HepG2 (cell line): Measurements from ENCODE around the gene PIP5K1A. TPM values are rescaled to one million over a fixed set of nuclear protein-coding genes. Genes with fewer than 3 reads are reported as not detected.
A peak's percentile ranks its signal among the peaks of the same experiment; 100 is the strongest.

ENCODE experiments used
- ARNT2 ChIP-seq: sonication (generic); formaldehyde crosslinking; IDR thresholded peaks from 2 replicates; pipeline ENCODE4 v1.8.0; 2022; ENCODE audit warnings: mild to moderate bottlenecking, low read depth, missing genetic modification reagents, moderate library complexity
- EED ChIP-seq: sonication (generic); formaldehyde crosslinking; IDR thresholded peaks from 2 replicates; pipeline ENCODE4 v1.5.0; 2020; ENCODE audit warnings: mild to moderate bottlenecking, missing genetic modification reagents
- FOSL1 ChIP-seq: sonication (generic); formaldehyde crosslinking; IDR thresholded peaks from 2 replicates; pipeline ENCODE4 v1.9.0; 2021; ENCODE audit warnings: missing genetic modification reagents, borderline replicate concordance
- FOXC1 ChIP-seq: sonication (generic); formaldehyde crosslinking; IDR thresholded peaks from 2 replicates; pipeline ENCODE4 v1.8.0; 2022; ENCODE audit warnings: mild to moderate bottlenecking, missing genetic modification reagents, borderline replicate concordance
- FOXO4 ChIP-seq: sonication (generic); formaldehyde crosslinking; conservative IDR thresholded peaks from 2 replicates; pipeline ENCODE4 v1.8.1; 2023; ENCODE audit warnings: missing genetic modification reagents
- HMG20A ChIP-seq: IDR thresholded peaks from 2 replicates; pipeline ENCODE4 v1.6.1; 2016; ENCODE audit warnings: borderline replicate concordance
- KDM1A ChIP-seq: IDR thresholded peaks from 2 replicates; pipeline ENCODE4 v1.6.1; 2016; ENCODE audit warnings: missing compliant biosample characterization
- MED1 ChIP-seq: sonication (generic); formaldehyde crosslinking; IDR thresholded peaks from 2 replicates; pipeline ENCODE4 v1.4.0; 2020; ENCODE audit warnings: missing genetic modification reagents
- MIER3 ChIP-seq: IDR thresholded peaks from 2 replicates; pipeline ENCODE4 v1.6.1; 2016; ENCODE audit warnings: missing compliant biosample characterization, borderline replicate concordance
- ONECUT2 ChIP-seq: sonication (generic); formaldehyde crosslinking; IDR thresholded peaks from 2 replicates; pipeline ENCODE4 v1.4.0; 2020; ENCODE audit warnings: missing genetic modification reagents
- RBM39 ChIP-seq: fragments of 200-400 bp; formaldehyde crosslinking; IDR thresholded peaks from one replicate; pipeline ENCODE4 v1.6.1; 2018; ENCODE audit warnings: antibody characterized with exemption, mild to moderate bottlenecking, low read depth, low read length; ENCODE audit not compliant: poor library complexity, severe bottlenecking
- ZNF44 ChIP-seq: sonication (generic); formaldehyde crosslinking; IDR thresholded peaks from 2 replicates; pipeline ENCODE4 v1.5.1; 2020; ENCODE audit warnings: mild to moderate bottlenecking, missing genetic modification reagents
- ZNF496 ChIP-seq: sonication (generic); formaldehyde crosslinking; IDR thresholded peaks from 2 replicates; pipeline ENCODE4 v1.8.1; 2023; ENCODE audit warnings: mild to moderate bottlenecking, moderate library complexity, missing genetic modification reagents; ENCODE audit not compliant: insufficient replicate concordance
- polyA plus RNA-seq, 8 experiments: library from polyadenylated mRNA; depleted of rRNA in 3 of 8; stranded (reverse) in 7 of 8; unstranded in 1 of 8; fragments of >200 nt; fragmentation: Illumina TruSeq in 4 of 8; extraction: Trizol in 4 of 8; gene quantifications; 2 replicates each; pipeline versions ENCODE4 v1.2.1 to v1.2.3, GENCODE V29; 2011 to 2016; ENCODE audit warnings: low read depth in 4 of 8, missing spikeins in 1 of 8, mixed read lengths in 1 of 8; ENCODE audit not compliant: insufficient read depth in 1 of 8
- total RNA-seq, 5 experiments: library from RNA; depleted of rRNA; stranded (reverse); fragments of >200 nt; fragmentation: Illumina TruSeq; extraction: Trizol; gene quantifications; 2 replicates each; pipeline ENCODE4 v1.2.3, GENCODE V29; 2016; ENCODE audit warnings: low read depth in 1 of 5
- TF ChIP-seq, protein P1 (sequence below): sonication (generic); formaldehyde crosslinking; conservative IDR thresholded peaks from 2 replicates; pipeline ENCODE4 v1.4.0; 2020; ENCODE audit warnings: missing genetic modification reagents
- TF ChIP-seq, protein P2 (sequence below): sonication (generic); formaldehyde crosslinking; IDR thresholded peaks from 2 replicates; pipeline ENCODE4 v1.8.1; 2023; ENCODE audit warnings: mild to moderate bottlenecking, missing genetic modification reagents

Gene PIP5K1A
- total and polyA plus RNA-seq, 2 of the 13 experiments (the other 11 are each of a cell fraction or from before 2014, with no cell fraction given), result 45.3 to 65.1 TPM

- TF ChIP-seq ARNT2 (CRISPR knock-in tag) (peak; percentile 69; the same call in 1 of the 2 replicates), EED (CRISPR knock-in tag) (no peak; the same call in 1 of the 2 replicates), ONECUT2 (CRISPR knock-in tag) (0 out of 2 replicates have a peak, but pooled peaks have one; percentile 2), FOSL1 (CRISPR knock-in tag) (no peak), RBM39 (no peak), FOXC1 (CRISPR knock-in tag) (peak; percentile 76; the same call in 1 of the 2 replicates), FOXO4 (no peak), HMG20A (CRISPR knock-in tag) (no peak), MED1 (CRISPR knock-in tag) (peak; percentile 54), ZNF496 (CRISPR knock-in tag) (no peak), KDM1A (CRISPR knock-in tag) (no peak), ZNF44 (CRISPR knock-in tag) (0 out of 2 replicates have a peak, but pooled peaks have one; percentile 47), MIER3 (CRISPR knock-in tag) (no peak)
- TF ChIP-seq, protein P1, sequence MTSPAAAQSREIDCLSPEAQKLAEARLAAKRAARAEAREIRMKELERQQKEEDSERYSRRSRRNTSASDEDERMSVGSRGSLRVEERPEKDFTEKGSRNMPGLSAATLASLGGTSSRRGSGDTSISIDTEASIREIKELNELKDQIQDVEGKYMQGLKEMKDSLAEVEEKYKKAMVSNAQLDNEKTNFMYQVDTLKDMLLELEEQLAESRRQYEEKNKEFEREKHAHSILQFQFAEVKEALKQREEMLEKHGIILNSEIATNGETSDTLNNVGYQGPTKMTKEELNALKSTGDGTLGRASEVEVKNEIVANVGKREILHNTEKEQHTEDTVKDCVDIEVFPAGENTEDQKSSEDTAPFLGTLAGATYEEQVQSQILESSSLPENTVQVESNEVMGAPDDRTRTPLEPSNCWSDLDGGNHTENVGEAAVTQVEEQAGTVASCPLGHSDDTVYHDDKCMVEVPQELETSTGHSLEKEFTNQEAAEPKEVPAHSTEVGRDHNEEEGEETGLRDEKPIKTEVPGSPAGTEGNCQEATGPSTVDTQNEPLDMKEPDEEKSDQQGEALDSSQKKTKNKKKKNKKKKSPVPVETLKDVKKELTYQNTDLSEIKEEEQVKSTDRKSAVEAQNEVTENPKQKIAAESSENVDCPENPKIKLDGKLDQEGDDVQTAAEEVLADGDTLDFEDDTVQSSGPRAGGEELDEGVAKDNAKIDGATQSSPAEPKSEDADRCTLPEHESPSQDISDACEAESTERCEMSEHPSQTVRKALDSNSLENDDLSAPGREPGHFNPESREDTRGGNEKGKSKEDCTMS (CRISPR knock-in tag), result no peak
- TF ChIP-seq, protein P2, sequence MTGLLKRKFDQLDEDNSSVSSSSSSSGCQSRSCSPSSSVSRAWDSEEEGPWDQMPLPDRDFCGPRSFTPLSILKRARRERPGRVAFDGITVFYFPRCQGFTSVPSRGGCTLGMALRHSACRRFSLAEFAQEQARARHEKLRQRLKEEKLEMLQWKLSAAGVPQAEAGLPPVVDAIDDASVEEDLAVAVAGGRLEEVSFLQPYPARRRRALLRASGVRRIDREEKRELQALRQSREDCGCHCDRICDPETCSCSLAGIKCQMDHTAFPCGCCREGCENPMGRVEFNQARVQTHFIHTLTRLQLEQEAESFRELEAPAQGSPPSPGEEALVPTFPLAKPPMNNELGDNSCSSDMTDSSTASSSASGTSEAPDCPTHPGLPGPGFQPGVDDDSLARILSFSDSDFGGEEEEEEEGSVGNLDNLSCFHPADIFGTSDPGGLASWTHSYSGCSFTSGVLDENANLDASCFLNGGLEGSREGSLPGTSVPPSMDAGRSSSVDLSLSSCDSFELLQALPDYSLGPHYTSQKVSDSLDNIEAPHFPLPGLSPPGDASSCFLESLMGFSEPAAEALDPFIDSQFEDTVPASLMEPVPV (CRISPR knock-in tag), result peak; percentile 81; the same call in 1 of the 2 replicates
Observed at GRCh38 chr1:151281225-151281968, 83.0 kb downstream of the PIP5K1A start (continued).
